Stimulated activated CD4-positive, alpha-beta T cell treated with anti-CD3 and anti-CD28 coated beads, TNF-alpha, amount 100 ng/mL, for 4 hours (primary cell): ENCODE data around the gene IGFL4.

Experiments used
- DNase-seq, 3 experiments: peaks; one replicate each; pipeline ENCODE4 v3.0.0-alpha.2; 2020; ENCODE audit warnings: low read depth in 3 of 3

Gene IGFL4

GRCh38 chr19:46063201-46063600 is 22.4 kb upstream of the IGFL4 start:
- no peak for DNase-seq

GRCh38 chr19:46060012-46060411 is 19.2 kb upstream of the IGFL4 start:
- DNase-seq, result no peak

- DNase-seq, result no peak
These were observed 18.0 kb upstream of the IGFL4 start for GRCh38 chr19:46058778-46059177.

GRCh38 chr19:46056536-46056935 is 15.7 kb upstream of the IGFL4 start:
- no peak for DNase-seq

GRCh38 chr19:46052896-46053295 is 12.1 kb upstream of the IGFL4 start:
- DNase-seq, result no peak

GRCh38 chr19:46049597-46049996 is 8.8 kb upstream of the IGFL4 start:
- no peak for DNase-seq

- no peak for DNase-seq
These were observed 2.7 kb upstream of the IGFL4 start for GRCh38 chr19:46043519-46043918.

- DNase-seq, result no peak
These were observed 1.6 kb upstream of the IGFL4 start for GRCh38 chr19:46042252-46042883.

- DNase-seq, result no peak
These were observed 677 bp downstream of the IGFL4 start for GRCh38 chr19:46040125-46040524.

GRCh38 chr19:46036744-46037128 is 4.1 kb downstream of the IGFL4 start:
- DNase-seq, result no peak

GRCh38 chr19:46035986-46036743 is 4.6 kb downstream of the IGFL4 start:
- DNase-seq, result no peak

- no peak for DNase-seq
These were observed 5.3 kb downstream of the IGFL4 start for GRCh38 chr19:46035546-46035945.

- no peak for DNase-seq
These were observed 7.4 kb downstream of the IGFL4 start for GRCh38 chr19:46033401-46033800.

GRCh38 chr19:46032597-46033025 is 8.2 kb downstream of the IGFL4 start:
- DNase-seq, result no peak

GRCh38 chr19:46031781-46032596 is 8.8 kb downstream of the IGFL4 start:
- DNase-seq, result no peak

- no peak for DNase-seq
These were observed 9.8 kb downstream of the IGFL4 start for GRCh38 chr19:46030812-46031550.

- no peak for DNase-seq
These were observed 15.0 kb downstream of the IGFL4 start for GRCh38 chr19:46025835-46026234.

GRCh38 chr19:46023311-46023779 is 17.5 kb downstream of the IGFL4 start:
- DNase-seq, result no peak

- DNase-seq, result no peak
These were observed 18.1 kb downstream of the IGFL4 start, which contains the start of gene PGLYRP1 for GRCh38 chr19:46022431-46023310. Gene PGLYRP1 (minus strand): TSS chr19:46023053. CDS start chr19:46023021, 32 bp downstream.

GRCh38 chr19:46022061-46022430 is 18.8 kb downstream of the IGFL4 start:
- DNase-seq, result no peak
